Karpas-422 (cell line): Measurements from ENCODE around the gene PGLYRP4. TPM values are rescaled to one million over a fixed set of nuclear protein-coding genes. Genes with fewer than 3 reads are reported as not detected.

Experiments
- DNase-seq: peaks from one replicate; pipeline ENCODE4 v3.0.0-alpha.2; 2015
- H2AFZ ChIP-seq: fragments of 200-600 bp; sonication (generic); 2 replicates; pipeline ENCODE4 v1.6.1; 2014; ENCODE audit warnings: antibody characterized with exemption, low read length, mixed read lengths
- H3K27ac ChIP-seq: fragments of 200-600 bp; sonication (generic); 2 replicates; pipeline ENCODE4 v1.5.1; 2014; ENCODE audit warnings: mild to moderate bottlenecking, low read length, moderate library complexity
- H3K27me3 ChIP-seq: fragments of 200-600 bp; sonication (generic); 2 replicates; pipeline ENCODE4 v1.6.1; 2014; ENCODE audit warnings: low read length, mixed read lengths
- H3K36me3 ChIP-seq: fragments of 200-600 bp; sonication (generic); 2 replicates; pipeline ENCODE4 v1.6.1; 2014; ENCODE audit warnings: low read length, mixed read lengths; ENCODE audit not compliant: insufficient read depth
- H3K4me1 ChIP-seq: fragments of 200-600 bp; sonication (generic); 2 replicates; pipeline ENCODE4 v1.6.1; 2014; ENCODE audit warnings: mild to moderate bottlenecking, low read length, mixed read lengths
- H3K4me2 ChIP-seq: fragments of 200-600 bp; sonication (generic); 2 replicates; pipeline ENCODE4 v1.6.1; 2014; ENCODE audit warnings: low read length, low read depth, mild to moderate bottlenecking; ENCODE audit not compliant: poor library complexity, severe bottlenecking
- H3K4me3 ChIP-seq: fragments of 200-600 bp; sonication (generic); 2 replicates; pipeline ENCODE4 v1.5.1; 2014; ENCODE audit warnings: mild to moderate bottlenecking, antibody characterized with exemption, low read length, mixed read lengths
- H3K79me2 ChIP-seq: fragments of 200-600 bp; sonication (generic); 2 replicates; pipeline ENCODE4 v1.6.1; 2014; ENCODE audit warnings: mild to moderate bottlenecking, low read length, mixed read lengths
- H3K9ac ChIP-seq: fragments of 200-600 bp; sonication (generic); 2 replicates; pipeline ENCODE4 v1.6.0; 2014; ENCODE audit warnings: low read length
- H3K9me2 ChIP-seq: fragments of 200-600 bp; sonication (generic), shearing (Covaris generic); replicated peaks from 2 replicates; pipeline ENCODE4 v1.6.0; 2014; ENCODE audit warnings: mild to moderate bottlenecking, low read length, moderate library complexity; ENCODE audit not compliant: insufficient read depth
- H3K9me3 ChIP-seq: fragments of 300-700, 200-600 bp; sonication (generic); 2 replicates; pipeline ENCODE4 v1.6.1; 2014; ENCODE audit warnings: low read length, mixed read lengths
- H4K20me1 ChIP-seq: fragments of 200-600 bp; sonication (generic); 2 replicates; pipeline ENCODE4 v1.6.1; 2014; ENCODE audit warnings: mild to moderate bottlenecking, antibody characterized with exemption, low read length, low read depth; ENCODE audit not compliant: insufficient read depth
- total RNA-seq: library from RNA; depleted of rRNA; stranded (reverse); fragments of >200 nt; shearing (Covaris generic); gene quantifications from 2 replicates; pipeline ENCODE4 v1.2.3, GENCODE V29; 2014; ENCODE audit warnings: low replicate concordance

Gene PGLYRP4
- total RNA-seq, 1 experiment from 2014 or later = not detected

GRCh38 chr1:153362187-153362775 lies 13.6 kb upstream of the PGLYRP4 start:
- H3K9me2 ChIP-seq = no peaks in the 10 kb centered on the region
- H3K36me3 ChIP-seq = no peaks in the 10 kb centered on the region
- no peak overlapping the region for H3K4me3 ChIP-seq
- H4K20me1 ChIP-seq = no peaks in the 10 kb centered on the region
- H3K27me3 ChIP-seq = no peaks in the 10 kb centered on the region
- H3K4me1 ChIP-seq = no peaks in the 10 kb centered on the region
- H3K79me2 ChIP-seq = no peaks in the 10 kb centered on the region
- no peak overlapping the region for H3K9ac ChIP-seq
- no peaks in the 10 kb centered on the region for H3K9me3 ChIP-seq
- no peak overlapping the region for H2AFZ ChIP-seq
- H3K27ac ChIP-seq = no peak overlapping the region
- no peak overlapping the region for H3K4me2 ChIP-seq
- DNase-seq = no peak

GRCh38 chr1:153361480-153362109 lies 13.0 kb upstream of the PGLYRP4 start:
- Histone ChIP-seq H3K36me3 (no peaks in the 10 kb centered on the region), H3K9me2 (no peaks in the 10 kb centered on the region), H3K9me3 (no peaks in the 10 kb centered on the region), H3K4me3 (no peak overlapping the region), H3K27me3 (no peaks in the 10 kb centered on the region), H3K27ac (no peak overlapping the region), H3K9ac (no peak overlapping the region), H3K4me1 (no peaks in the 10 kb centered on the region), H3K79me2 (no peaks in the 10 kb centered on the region), H3K4me2 (no peak overlapping the region), H4K20me1 (no peaks in the 10 kb centered on the region), H2AFZ (no peak overlapping the region)
- DNase-seq = no peak

- Histone ChIP-seq H4K20me1 (no peaks in the 10 kb centered on the region), H3K27ac (no peak overlapping the region), H3K79me2 (no peaks in the 10 kb centered on the region), H3K9me3 (no peaks in the 10 kb centered on the region), H3K9ac (no peak overlapping the region), H3K9me2 (no peaks in the 10 kb centered on the region), H2AFZ (no peak overlapping the region), H3K4me1 (no peaks in the 10 kb centered on the region), H3K36me3 (no peaks in the 10 kb centered on the region), H3K4me2 (no peak overlapping the region), H3K4me3 (no peak overlapping the region), H3K27me3 (no peaks in the 10 kb centered on the region)
- DNase-seq = no peak
Measured at GRCh38 chr1:153360592-153361479, 12.2 kb upstream of the PGLYRP4 start.

- no peaks in the 10 kb centered on the region for H3K9me3 ChIP-seq
- no peaks in the 10 kb centered on the region for H4K20me1 ChIP-seq
- H3K4me2 ChIP-seq = no peak overlapping the region
- no peaks in the 10 kb centered on the region for H3K79me2 ChIP-seq
- H3K9me2 ChIP-seq = no peaks in the 10 kb centered on the region
- no peak overlapping the region for H3K4me3 ChIP-seq
- DNase-seq = no peak
- no peaks in the 10 kb centered on the region for H3K36me3 ChIP-seq
- H3K27me3 ChIP-seq = no peaks in the 10 kb centered on the region
- no peaks in the 10 kb centered on the region for H3K4me1 ChIP-seq
- H2AFZ ChIP-seq = no peak overlapping the region
- no peak overlapping the region for H3K9ac ChIP-seq
- H3K27ac ChIP-seq = no peak overlapping the region
Measured at GRCh38 chr1:153360190-153360589, 11.5 kb upstream of the PGLYRP4 start.

- H3K27ac ChIP-seq = no peak overlapping the region
- no peaks in the 10 kb centered on the region for H3K79me2 ChIP-seq
- no peak for DNase-seq
- H3K9me3 ChIP-seq = no peaks in the 10 kb centered on the region
- no peaks in the 10 kb centered on the region for H4K20me1 ChIP-seq
- H3K4me2 ChIP-seq = no peak overlapping the region
- no peak overlapping the region for H3K4me3 ChIP-seq
- H3K4me1 ChIP-seq = no peaks in the 10 kb centered on the region
- no peak overlapping the region for H2AFZ ChIP-seq
- no peaks in the 10 kb centered on the region for H3K36me3 ChIP-seq
- no peaks in the 10 kb centered on the region for H3K9me2 ChIP-seq
- no peak overlapping the region for H3K9ac ChIP-seq
- no peaks in the 10 kb centered on the region for H3K27me3 ChIP-seq
Measured at GRCh38 chr1:153359241-153359640, 10.6 kb upstream of the PGLYRP4 start.

- no peaks in the 10 kb centered on the region for H3K9me3 ChIP-seq
- H3K27me3 ChIP-seq = no peaks in the 10 kb centered on the region
- no peaks in the 10 kb centered on the region for H3K4me1 ChIP-seq
- H3K4me2 ChIP-seq = no peak overlapping the region
- no peaks in the 10 kb centered on the region for H3K36me3 ChIP-seq
- H3K9ac ChIP-seq = no peak overlapping the region
- no peak overlapping the region for H2AFZ ChIP-seq
- no peak for DNase-seq
- H4K20me1 ChIP-seq = no peaks in the 10 kb centered on the region
- H3K9me2 ChIP-seq = no peaks in the 10 kb centered on the region
- no peak overlapping the region for H3K4me3 ChIP-seq
- H3K79me2 ChIP-seq = no peaks in the 10 kb centered on the region
- H3K27ac ChIP-seq = no peak overlapping the region
Measured at GRCh38 chr1:153358691-153358975, 10.0 kb upstream of the PGLYRP4 start.

- H3K79me2 ChIP-seq = no peaks in the 10 kb centered on the region
- H3K9ac ChIP-seq = no peak within 1 kb of the TSS
- no peak within 1 kb of the TSS for H2AFZ ChIP-seq
- no peak within 1 kb of the TSS for H3K4me3 ChIP-seq
- no peak within 1 kb of the TSS for H3K4me2 ChIP-seq
- no peaks in the 10 kb centered on the region; the same call in 1 of the 2 replicates for H4K20me1 ChIP-seq
- no peak for DNase-seq
- H3K27ac ChIP-seq = no peak within 1 kb of the TSS
- H3K36me3 ChIP-seq = no peaks in the 10 kb centered on the region
- no peaks in the 10 kb centered on the region for H3K4me1 ChIP-seq
- H3K27me3 ChIP-seq = no peaks in the 10 kb centered on the region
- H3K9me2 ChIP-seq = no peaks in the 10 kb centered on the region
- H3K9me3 ChIP-seq = no peaks in the 10 kb centered on the region
Measured at GRCh38 chr1:153357853-153358690, 9.4 kb upstream of the PGLYRP4 start, which contains the start of gene S100A9. Gene S100A9, plus strand, starts transcription at chr1:153357854. Its CDS starts 430 bp downstream, at chr1:153358284.
